COLO668 (cell line): Measurements from ENCODE around the gene SLC39A9.
"Not testable (repeated sequence)": the region's sequence is repeated elsewhere in the genome, so short reads cannot be mapped to it uniquely, and the experiment has no call there.

Experiments used
- DNase-seq: peaks from one replicate; lab custom pipeline; 2025; ENCODE audit not compliant: unreplicated experiment; lab: John Stamatoyannopoulos, UW

The SLC39A9 gene

DNA sequence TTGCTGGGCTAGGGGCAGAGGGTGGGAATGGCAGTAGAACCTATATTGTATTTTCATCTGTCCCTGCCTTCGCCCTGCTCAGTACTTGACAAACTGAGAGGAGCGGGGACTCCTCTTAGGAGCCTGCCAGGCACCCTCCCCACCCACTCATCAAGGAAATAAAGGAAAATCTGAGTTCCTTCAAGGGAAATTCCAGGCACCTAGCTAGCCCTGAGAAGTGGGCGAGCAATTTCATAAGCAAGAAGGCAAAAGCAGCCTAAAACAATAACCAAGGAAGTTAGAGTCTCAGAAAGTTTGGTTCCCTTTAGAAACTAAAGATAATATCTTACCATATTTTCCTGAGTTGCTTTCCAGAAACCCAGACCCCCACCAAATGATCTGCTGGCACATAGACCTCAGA is 75.5 kb downstream of the SLC39A9 start:
- no peak for DNase-seq

DNA sequence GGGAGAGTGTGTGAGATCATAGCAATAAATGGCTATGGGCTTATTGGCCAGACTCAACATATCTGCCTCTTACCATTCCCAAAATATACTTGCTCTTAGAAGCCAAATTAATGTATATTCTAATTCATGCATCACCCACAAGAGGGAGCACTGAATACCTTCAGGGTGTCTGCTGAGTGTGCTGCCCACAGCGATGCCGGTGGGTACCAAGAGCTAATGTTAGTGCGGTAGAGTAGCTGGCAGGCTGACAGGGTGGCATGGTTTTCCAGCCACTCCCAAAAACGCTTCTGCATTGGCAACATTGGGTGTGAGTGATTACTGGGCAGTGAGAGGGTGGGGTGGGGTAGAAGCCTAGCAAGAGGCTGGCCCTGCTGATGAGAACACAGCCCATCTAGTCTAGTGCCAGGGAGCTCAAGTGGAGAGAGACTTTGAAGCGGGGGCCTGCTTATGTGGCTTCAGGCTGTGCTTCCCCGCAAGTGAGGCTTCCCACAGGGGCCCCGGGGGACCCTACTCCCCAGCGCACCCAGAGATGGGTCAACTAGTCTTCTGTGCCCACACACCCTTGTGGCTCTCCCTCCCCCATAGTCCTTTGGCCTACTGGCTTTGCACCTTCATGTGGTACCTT is 76.8 kb downstream of the SLC39A9 start:
- peak; percentile 28 for DNase-seq

DNA sequence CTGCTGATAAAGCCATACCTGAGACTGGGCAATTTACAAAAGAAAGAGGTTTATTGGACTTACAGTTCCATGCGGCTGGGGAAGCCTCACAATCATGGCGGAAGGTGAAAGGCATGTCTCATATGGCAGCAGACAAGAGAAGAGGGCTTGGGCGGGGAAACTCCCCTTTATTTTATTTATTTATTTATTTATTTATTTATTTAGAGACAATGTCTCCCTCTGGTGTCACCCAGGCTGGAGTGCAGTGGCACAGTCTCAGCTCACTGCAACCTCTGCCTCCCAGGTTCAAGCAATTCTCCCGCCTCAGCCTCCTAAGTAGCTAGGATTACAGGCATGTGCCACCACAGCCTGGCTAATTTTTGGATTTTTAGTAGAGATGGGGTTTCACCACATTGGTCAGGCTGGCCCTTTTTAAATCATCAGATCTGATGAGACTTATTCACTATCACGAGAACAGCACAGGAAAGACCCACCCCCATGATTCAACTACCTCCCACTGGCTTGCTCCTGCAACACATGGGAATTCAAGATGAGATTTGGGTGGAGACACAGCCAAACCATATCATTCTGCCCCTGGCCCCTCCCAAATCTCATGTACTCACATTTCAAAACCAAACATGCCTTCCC is 78.4 kb downstream of the SLC39A9 start:
- DNase-seq: not testable (repeated sequence)

DNA sequence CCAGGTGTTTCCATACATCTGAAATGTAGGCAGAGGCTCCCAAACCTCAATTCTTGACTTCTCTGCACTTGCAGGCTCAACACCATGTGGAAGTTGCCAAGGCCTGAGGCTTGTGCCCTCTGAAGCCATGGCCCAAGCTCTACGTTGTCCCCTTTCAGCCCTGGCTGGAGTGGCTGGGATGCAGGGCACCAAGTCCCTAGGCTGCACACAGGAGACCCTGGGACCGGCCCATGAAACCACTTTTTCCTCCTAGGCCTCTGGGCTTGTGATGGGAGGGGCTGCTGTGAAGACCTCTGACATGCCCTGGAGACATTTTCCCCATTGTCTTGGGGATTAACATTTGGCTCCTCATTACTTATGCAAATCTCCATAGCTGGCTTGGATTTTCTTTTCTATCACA is 79.6 kb downstream of the SLC39A9 start:
- DNase-seq: not testable (repeated sequence)

DNA sequence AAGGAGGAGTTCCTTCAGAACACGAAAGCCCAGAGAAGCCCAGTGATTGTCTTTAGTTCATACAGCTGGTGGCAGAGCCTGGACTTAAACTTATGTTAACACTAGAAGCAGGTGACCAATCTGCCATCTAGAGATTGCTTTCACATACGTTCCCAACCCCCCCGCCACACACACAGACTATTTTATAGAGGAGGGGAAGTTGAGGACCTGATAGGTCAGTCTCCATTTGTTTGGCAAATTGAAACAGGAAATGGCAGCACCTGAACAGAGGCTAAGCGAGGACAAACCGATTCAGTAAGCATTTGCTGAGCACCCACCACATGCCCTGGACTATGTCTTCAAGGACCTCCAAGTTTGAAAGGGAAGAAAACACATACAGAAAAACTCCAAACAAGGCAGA is 81.2 kb downstream of the SLC39A9 start:
- no peak for DNase-seq

DNA sequence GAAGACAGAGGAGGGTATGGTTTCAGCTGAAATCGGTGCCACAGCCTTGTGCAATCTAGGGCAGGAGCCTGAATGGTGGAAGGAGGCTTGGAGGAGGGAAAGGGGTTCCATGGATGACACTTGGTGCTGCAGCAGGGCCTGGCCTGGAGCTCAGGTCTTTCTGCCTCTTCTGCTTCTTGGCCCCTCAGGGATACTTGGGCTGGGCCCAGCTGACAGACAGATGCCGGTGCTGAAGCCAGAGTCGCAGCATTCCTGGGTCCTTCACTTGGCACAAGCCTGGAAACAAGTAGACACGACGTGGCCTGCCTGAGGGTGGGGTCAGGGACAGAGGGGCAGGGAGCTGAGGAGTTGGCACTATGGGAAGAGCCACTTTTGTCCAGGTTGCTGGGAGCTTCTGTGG is 81.6 kb downstream of the SLC39A9 start:
- DNase-seq: no peak

DNA sequence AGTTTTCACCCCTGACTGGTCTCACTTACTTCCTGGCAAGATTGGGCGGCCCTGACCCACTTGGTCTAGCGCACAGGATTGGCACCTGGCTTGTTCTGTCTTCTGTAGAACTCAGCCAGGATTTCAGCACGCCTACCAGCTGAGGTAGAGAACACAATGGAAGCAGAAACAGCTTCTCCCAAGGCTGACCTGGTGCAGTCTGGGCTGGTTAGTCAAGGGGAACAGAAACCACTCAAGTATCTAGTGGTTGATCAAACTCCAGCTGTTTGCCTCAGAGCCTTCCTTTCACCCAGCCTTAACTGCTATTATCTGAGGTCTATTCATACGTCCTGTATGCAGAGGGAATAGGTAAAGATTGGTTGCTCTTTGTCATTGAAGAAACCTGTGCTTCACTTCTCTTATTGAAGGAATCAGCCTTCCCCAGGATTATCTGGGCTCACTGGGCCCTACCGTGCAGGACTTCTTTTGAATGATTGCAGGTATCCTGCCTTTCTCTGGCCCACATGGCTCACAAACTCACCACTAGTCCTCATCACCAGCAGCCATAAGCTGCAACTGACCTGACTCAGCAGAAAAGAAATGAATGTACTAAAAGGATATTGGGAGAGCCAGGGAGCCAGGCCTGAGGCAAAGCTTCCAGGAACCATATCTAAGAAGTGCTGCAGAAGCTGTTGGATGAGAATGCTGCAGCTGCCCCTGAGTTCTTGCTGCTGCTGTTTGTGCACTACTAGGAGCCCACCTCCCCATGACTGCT is 83.5 kb downstream of the SLC39A9 start:
- no peak for DNase-seq

DNA sequence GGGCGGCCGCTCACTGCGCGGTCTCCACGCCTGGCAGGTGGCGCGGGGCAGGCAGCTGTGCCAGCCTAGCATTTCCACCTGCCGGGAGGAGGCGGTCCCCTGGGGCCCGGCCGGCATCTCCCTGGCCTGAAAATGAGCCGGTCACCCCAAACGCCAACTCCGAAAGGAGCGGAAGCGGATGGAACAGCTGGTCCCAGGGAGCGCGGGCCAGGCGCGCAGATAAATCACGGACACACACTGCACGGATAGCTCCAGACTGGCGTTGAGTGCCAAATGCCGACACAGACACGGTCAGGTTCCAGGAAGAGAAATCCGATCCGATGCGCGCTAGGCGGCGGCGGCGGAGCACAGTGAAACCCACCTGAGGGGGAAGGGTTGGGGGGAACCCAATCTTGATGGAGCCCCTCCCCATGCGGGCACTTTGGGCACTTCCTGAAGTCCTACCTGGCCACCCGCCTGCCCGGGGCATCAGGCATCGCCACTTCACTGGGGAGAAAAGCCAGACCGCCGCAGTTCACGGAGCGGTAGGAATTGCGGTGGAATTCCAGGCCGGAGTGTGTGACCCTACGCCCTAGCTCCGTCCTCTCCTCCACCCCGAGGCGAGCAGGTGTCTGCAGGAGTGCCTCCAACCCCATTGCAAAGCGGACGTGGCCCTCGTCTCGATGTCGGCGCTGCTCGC is 85.4 kb downstream of the SLC39A9 start:
- peak; percentile 90 for DNase-seq

DNA sequence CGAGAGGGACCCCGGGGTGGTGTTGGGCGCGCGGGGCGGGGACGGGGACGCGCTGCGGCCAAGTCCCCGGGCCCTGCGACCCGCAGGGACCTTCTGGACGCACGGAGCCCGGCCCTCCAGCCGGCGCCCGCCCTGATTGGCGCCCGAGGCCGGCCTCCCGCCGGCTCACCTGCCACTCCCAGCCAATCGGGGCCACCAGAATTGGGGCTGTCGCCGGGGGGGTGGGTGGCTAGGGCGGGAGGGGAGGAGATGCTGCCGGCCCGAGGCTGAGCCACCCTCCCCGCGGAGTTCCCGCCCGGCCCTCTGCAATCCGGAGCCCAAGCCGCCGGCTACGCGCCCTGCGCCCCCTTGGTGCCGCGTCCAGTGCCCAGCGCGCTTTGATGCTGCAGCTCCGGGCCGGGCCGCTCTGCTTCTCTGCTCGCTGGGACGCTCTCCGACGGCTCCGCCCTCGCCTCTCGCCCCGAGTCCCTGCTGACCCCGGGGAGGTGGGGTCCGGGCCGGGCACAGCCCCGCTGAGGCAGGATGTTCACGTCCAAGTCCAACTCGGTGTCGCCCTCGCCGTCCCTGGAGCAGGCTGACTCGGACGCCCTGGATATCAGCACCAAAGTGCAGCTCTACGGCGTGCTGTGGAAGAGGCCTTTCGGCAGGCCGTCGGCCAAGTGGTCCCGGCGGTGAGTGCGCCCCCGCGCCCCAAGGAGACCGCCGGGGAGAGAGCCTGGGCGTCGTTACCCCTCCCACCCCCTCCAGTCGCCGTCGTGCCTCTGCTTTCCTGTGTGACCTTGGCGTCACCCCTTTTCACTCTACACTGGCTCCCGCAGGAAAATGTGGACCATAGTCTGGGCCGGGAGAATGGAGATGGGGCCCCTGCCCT is 86.2 kb downstream of the SLC39A9 start, which contains the start of gene PLEKHD1:
PLEKHD1 (plus strand) TSS at position 285 of the 871 bp plus-strand sequence; CDS start at position 523, 238 bp downstream.
- DNase-seq: peak; percentile 55

DNA sequence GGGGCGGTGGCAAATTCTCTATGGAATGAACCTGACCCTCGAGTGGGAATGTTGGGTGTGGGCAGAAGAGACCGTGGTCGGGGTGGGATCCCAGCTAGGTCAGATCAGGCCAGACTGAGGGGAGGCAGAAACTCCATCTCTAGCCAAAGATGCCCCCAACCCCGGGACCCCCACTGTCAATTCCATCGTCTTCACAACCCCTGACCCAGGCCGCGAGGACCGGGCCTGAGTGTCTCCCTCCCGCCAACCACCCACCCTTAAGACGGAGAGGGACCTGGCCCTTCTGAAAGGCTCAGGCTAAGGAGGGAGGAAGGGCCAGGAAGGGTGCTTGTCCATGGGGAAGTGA is 86.8 kb downstream of the SLC39A9 start:
- DNase-seq: no peak

DNA sequence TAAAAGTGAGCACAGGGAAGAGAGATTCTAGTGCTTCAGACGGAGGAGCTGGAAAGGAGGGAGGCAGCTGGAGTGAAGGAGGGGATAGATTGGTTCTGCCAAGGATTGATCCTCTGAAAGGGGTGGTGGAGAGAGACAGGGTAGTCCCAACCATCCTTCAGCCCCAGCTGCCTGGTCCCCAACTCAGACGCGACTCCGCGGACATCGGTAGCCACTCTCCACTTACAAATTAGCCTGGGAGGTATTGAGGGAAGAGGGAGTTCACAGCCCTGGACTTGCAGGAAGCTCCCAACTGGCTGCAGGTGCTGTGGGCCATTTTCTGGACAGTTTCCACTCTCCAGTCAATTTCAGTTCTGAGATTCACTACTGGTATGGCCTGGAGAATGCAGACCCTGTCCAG is 87.2 kb downstream of the SLC39A9 start:
- no peak for DNase-seq

DNA sequence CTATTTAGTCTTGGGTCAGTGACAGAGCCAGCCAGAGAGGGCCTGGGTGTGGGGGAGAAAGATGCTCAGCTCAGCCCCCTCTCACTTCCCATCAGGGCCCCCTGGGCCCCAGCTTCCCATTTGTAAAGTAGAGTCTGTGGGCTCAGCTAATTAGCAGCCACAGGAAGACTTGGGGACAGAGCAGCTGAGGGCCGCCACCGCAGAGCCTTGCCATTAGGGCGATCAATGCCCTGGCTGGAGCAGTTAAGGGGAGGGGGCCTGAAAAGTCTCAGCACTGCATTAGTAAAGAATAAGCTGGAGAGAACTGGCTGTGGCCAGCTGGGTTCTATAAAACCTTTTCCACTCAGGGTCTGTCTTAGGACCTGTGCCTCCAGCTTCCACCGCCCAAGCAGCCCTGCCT is 88.7 kb downstream of the SLC39A9 start:
- no peak for DNase-seq

DNA sequence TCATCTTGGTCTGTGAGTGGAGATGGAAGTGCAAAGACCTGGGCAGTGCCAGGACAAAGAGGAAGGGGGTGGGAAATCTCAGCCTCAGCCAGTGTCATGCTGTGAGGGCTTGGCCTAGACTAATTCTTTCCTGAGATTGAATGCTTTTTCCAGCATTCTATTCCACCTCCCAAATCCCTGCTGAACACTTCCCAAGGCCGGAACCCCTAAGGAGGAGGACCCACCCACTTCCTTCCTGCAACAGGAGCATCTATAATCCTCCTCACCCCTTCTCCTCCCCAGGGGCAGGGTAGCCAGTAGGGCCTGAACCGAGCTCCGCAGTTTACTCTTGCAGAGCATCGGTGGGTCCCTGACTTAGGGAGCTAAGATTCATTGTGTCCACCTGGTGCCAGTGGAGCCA is 89.3 kb downstream of the SLC39A9 start:
- no peak for DNase-seq

DNA sequence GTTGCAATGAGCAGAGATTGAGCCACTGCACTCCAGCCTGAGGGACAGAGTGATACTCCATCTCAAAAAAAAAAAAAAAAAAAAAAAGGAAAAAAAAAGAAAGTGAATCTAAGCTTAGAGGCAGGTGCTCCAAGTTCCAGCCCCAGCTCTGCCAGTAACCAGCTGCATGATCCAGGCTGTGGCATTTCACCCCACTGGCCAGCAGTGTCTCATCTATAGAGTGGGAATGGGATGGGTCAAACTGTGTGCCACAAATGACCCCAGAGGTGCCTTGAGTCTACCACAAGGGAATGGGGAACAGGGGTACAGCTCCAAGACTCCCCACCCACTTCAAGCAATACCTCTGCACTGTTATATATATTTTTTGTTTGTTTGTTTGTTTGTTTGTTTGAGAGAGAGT is 91.0 kb downstream of the SLC39A9 start:
- DNase-seq: no peak

DNA sequence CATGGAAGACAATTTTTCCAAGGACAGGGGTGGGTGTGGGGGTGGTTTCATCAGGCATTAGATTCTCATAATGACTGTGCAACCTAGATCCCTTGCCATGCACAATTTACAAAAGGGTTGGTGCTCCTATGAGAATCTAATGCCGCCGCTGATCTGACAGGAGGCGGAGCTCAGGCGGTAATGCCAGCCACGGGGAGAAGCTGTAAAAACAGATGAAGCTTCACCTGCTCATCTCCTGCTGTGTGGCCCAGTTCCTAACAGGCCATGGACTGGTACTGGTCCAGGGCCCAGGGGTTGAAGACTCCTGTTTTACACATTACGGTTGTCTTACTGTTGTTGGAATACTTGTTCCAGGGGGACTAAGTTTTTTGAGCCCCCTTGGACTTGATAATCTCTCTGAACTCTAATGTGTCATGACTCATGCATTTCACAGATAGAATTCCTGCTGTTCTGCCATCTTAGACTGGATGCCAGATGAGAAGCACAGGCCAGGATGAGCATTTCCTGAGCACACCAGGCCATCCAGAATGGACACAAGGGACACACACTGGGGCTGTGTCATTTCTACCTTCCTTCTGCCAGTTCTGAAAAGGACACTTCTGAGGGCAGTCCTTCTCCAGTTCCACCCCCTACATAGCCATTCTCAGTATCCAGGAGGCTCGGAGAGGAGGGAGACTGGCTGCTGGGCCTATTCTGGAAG is 91.9 kb downstream of the SLC39A9 start:
- DNase-seq: no peak

DNA sequence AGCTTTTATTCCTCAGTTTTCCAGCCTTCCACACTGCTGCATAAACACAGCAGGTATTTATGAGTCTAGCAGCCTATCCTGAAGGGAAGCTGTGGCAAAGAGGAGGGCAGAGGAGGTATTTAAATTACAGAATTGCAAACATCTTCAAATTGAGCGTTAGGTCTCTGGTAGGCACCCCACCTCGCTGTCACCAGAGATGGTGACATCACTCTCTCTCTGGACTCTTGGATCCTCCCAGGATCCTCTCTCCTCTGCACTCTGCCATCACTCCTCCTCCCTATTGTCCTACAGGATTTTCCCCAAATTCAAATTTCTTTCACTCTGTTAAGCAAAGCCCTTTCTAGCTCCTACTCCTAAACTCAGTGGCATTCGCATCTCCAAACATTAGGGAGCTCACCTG is 92.7 kb downstream of the SLC39A9 start:
- no peak for DNase-seq

DNA sequence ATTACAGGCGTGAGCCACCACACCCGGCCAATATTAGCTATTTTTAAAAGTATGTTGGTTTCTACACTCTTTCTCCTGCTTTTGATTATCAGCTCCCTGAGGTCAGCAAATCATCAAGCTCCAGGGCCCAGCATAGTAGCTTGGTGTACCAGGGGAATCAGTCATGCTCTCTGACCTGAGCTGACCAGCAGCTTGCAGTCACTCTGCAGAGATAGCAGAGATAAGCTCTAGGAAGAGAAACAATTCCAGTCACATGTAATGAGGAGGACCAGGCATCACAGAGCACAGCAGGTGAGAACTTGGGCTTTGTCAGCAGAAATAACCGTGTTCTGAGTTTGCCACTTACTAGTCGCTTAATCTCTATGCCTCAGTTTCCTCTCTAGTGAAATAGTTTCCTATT is 94.5 kb downstream of the SLC39A9 start:
- no peak for DNase-seq

DNA sequence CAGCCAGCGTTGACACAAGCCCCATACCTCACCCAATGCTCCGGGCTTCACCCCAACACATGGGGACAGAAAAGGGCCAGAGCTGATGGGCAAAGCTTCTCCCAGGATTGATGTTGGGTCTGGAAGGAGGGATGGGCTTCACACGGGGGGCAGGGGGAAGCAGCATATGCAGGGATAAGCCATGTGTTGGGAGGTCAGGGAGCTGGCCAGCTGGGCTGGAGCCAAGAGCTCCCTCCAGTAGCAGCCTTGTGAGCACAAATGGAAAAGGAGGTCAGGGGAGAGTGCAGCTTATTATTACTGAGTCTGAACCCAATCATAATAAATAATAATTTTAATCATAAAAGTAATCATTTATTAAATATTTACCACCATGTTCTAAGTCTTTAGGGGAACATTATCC is 95.3 kb downstream of the SLC39A9 start:
- DNase-seq: no peak

DNA sequence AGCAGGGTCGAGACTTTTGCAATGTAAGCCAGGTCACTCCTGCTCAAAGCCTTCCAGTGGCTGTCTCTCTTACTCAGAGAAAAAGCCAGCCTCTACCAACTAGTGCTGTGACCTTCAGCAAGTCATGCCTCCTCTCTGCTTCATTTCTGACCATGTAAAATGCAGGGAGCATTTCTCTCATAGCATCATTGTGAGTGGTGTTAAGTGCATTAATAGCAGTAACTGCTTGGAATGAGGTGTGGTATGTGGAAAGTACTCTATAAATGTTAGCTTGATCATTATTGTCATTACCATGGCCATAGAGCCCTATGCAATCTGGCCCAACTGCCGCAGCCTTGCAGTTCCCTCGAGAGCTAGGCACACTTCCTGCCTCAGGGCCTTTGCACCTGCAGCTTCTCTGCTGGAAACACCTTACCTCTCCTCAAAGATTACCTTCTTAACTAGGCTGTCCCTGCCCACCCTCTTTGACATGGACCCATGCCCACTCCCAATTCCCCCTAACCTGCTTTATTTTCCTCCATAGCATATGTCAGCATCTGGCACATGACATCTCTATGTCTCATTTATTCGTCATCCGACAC is 96.9 kb downstream of the SLC39A9 start:
- no peak for DNase-seq

DNA sequence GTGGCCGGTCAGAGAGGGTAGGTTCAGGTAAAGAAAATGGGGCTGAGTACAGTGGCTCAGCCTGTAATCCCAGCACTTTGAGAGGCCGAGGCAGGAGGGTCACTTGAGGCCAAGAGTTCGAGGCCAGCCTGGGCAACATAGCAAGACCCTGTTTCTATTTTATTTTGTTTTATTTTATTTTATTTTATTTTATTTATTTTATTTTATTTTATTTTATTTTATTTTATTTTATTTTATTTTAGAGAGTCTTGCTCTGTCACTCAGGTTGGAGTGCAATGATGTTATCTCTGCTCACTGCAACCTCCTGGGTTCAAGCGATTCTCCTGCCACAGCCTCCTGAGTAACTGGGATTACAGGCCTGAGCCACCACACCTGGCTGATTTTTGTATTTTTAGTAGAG is 99.4 kb downstream of the SLC39A9 start:
- DNase-seq: not testable (repeated sequence)
